GM23338 (cell line): Measurements from ENCODE around the gene AP3B2. TPM values are rescaled to one million over a fixed set of nuclear protein-coding genes. Genes with fewer than 3 reads are reported as not detected.

Experiments
- CREB1 ChIP-seq: fragments of 250-450 bp; sonication (Bioruptor Pico); IDR thresholded peaks from 2 replicates; pipeline ENCODE4 v1.5.0; 2020; ENCODE audit warnings: low read depth, mild to moderate bottlenecking, moderate library complexity
- EZH2 ChIP-seq: fragments of 200-600 bp; sonication (generic); IDR thresholded peaks from one replicate; pipeline ENCODE4 v1.8.0; 2017; ENCODE audit warnings: antibody characterized with exemption, mild to moderate bottlenecking, low read depth; ENCODE audit not compliant: unreplicated experiment
- EZH2phosphoT487 ChIP-seq: fragments of 200-600 bp; sonication (generic); IDR thresholded peaks from one replicate; pipeline ENCODE4 v1.8.1; 2018; ENCODE audit warnings: antibody characterized with exemption; ENCODE audit not compliant: unreplicated experiment
- NANOG ChIP-seq: IDR thresholded peaks from 2 replicates; pipeline ENCODE4 v1.6.1; 2016; ENCODE audit warnings: antibody characterized with exemption, borderline replicate concordance
- polyA plus RNA-seq: library from polyadenylated mRNA; unstranded; fragments of >200 nt; fragmentation: Nextera tagmentation; extraction: Ambion mirVana; gene quantifications from 2 replicates; pipeline ENCODE4 v1.2.1, GENCODE V29; 2016
- total RNA-seq: library from RNA; depleted of rRNA; stranded (reverse); fragments of >200 nt; shearing (Covaris generic); gene quantifications from 2 replicates; pipeline ENCODE4 v1.2.3, GENCODE V29; 2014; rRNA removed
- TF ChIP-seq, protein P1 (sequence below): fragments of 250-450 bp; sonication (Bioruptor Pico); IDR thresholded peaks from 2 replicates; pipeline ENCODE4 v1.5.0; 2020; ENCODE audit warnings: mild to moderate bottlenecking, moderate library complexity

AP3B2 gene
- total and polyA plus RNA-seq, 2 experiments from 2014 or later, result 9.5 to 19.2 TPM

DNA sequence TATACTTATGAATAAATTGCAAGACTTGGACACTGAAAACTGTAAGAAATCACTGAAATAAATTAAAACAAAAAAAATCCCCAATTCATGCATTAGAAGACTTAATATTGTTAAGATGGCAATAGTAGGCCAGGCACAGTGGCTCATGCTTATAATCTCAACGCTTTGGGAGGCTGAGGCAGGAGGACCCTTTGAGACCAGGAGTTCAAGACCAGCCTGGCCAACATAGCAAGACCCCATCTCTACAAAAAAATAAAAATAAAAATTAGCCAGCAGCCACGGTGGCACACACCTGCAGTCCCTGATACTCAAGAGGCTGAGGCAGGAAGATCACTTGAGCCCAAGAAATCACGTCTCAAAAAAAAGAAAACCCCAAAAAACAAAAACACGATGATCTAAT is 98.3 kb downstream of the AP3B2 start (continued):
- TF ChIP-seq, protein P1, sequence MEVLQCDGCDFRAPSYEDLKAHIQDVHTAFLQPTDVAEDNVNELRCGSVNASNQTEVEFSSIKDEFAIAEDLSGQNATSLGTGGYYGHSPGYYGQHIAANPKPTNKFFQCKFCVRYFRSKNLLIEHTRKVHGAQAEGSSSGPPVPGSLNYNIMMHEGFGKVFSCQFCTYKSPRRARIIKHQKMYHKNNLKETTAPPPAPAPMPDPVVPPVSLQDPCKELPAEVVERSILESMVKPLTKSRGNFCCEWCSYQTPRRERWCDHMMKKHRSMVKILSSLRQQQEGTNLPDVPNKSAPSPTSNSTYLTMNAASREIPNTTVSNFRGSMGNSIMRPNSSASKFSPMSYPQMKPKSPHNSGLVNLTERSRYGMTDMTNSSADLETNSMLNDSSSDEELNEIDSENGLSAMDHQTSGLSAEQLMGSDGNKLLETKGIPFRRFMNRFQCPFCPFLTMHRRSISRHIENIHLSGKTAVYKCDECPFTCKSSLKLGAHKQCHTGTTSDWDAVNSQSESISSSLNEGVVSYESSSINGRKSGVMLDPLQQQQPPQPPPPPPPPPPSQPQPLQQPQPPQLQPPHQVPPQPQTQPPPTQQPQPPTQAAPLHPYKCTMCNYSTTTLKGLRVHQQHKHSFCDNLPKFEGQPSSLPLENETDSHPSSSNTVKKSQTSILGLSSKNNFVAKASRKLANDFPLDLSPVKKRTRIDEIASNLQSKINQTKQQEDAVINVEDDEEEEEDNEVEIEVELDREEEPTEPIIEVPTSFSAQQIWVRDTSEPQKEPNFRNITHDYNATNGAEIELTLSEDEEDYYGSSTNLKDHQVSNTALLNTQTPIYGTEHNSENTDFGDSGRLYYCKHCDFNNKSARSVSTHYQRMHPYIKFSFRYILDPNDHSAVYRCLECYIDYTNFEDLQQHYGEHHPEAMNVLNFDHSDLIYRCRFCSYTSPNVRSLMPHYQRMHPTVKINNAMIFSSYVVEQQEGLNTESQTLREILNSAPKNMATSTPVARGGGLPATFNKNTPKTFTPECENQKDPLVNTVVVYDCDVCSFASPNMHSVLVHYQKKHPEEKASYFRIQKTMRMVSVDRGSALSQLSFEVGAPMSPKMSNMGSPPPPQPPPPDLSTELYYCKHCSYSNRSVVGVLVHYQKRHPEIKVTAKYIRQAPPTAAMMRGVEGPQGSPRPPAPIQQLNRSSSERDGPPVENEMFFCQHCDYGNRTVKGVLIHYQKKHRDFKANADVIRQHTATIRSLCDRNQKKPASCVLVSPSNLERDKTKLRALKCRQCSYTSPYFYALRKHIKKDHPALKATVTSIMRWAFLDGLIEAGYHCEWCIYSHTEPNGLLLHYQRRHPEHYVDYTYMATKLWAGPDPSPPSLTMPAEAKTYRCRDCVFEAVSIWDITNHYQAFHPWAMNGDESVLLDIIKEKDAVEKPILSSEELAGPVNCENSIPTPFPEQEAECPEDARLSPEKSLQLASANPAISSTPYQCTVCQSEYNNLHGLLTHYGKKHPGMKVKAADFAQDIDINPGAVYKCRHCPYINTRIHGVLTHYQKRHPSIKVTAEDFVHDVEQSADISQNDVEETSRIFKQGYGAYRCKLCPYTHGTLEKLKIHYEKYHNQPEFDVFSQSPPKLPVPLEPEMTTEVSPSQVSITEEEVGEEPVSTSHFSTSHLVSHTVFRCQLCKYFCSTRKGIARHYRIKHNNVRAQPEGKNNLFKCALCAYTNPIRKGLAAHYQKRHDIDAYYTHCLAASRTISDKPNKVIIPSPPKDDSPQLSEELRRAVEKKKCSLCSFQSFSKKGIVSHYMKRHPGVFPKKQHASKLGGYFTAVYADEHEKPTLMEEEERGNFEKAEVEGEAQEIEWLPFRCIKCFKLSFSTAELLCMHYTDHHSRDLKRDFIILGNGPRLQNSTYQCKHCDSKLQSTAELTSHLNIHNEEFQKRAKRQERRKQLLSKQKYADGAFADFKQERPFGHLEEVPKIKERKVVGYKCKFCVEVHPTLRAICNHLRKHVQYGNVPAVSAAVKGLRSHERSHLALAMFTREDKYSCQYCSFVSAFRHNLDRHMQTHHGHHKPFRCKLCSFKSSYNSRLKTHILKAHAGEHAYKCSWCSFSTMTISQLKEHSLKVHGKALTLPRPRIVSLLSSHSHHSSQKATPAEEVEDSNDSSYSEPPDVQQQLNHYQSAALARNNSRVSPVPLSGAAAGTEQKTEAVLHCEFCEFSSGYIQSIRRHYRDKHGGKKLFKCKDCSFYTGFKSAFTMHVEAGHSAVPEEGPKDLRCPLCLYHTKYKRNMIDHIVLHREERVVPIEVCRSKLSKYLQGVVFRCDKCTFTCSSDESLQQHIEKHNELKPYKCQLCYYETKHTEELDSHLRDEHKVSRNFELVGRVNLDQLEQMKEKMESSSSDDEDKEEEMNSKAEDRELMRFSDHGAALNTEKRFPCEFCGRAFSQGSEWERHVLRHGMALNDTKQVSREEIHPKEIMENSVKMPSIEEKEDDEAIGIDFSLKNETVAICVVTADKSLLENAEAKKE (CRISPR knock-in tag), result no peak
- TF ChIP-seq EZH2 (no peak), EZH2phosphoT487 (no peak), CREB1 (CRISPR knock-in tag) (no peak), NANOG (no peak)

Other genes starting within 250 kb of the AP3B2 start
- 1,579 and 1,741 TPM in 2 replicates for gene RPS17, start 169.4 kb downstream of the AP3B2 start, total RNA-seq
- 1,928 and 2,137 TPM in 2 replicates for gene RPS17, start 169.4 kb downstream of the AP3B2 start, polyA plus RNA-seq
- 7.0 and 9.4 TPM in 2 replicates for gene CPEB1, start 62.5 kb downstream of the AP3B2 start, total RNA-seq
- 4.1 and 5.2 TPM in 2 replicates for gene CPEB1, start 62.5 kb downstream of the AP3B2 start, polyA plus RNA-seq
- 0.08 TPM in 1 of 2 replicates, not detected in the other for gene FSD2, start 96.2 kb upstream of the AP3B2 start, total RNA-seq
- 0.18 and 0.37 TPM in 2 replicates for gene FSD2, start 96.2 kb upstream of the AP3B2 start, polyA plus RNA-seq
- 2.2 and 8.3 TPM in 2 replicates for gene WHAMM, start 99.8 kb upstream of the AP3B2 start, total RNA-seq
- 4.1 and 4.2 TPM in 2 replicates for gene WHAMM, start 99.8 kb upstream of the AP3B2 start, polyA plus RNA-seq
- gene HOMER2, start 242.8 kb upstream of the AP3B2 start, total RNA-seq, result 23.9 and 30.9 TPM in 2 replicates
- 9.2 and 10.8 TPM in 2 replicates for gene HOMER2, start 242.8 kb upstream of the AP3B2 start, polyA plus RNA-seq